ENCODE data around the gene LETM1. TPM values are rescaled to one million over a fixed set of nuclear protein-coding genes. Genes with fewer than 3 reads are reported as not detected.

The LETM1 gene
- total RNA-seq, 1 experiment from 2014 or later: 63.9 TPM

DNA sequence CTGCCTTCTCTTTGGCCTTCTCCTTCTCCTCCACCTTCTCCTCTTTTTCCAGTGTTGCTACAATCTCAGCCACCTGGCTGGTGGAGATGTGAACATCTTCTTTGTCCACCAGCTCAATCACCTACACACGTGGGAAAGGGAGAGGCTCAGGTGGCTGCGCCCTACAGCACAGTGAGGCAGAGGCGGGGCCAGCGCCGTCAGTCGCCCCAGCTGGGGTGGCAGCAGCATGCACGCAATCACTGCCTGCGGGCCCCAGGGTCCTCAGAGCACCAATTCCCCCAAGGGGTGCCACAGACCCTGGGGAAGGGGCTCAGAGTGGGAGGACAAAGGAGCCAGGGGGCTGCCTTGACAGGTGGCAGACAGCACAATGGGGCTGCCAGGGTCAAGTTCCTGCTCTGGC, 41.5 kb downstream of the LETM1 start:
- peaks cover 61% of the 10 kb centered on the region for H3K36me3 Mint-ChIP-seq (ENCODE audit: insufficient read depth, unreplicated experiment)
- H3K4me3 ChIP-seq (ENCODE audit: low read depth, low read length): no peak overlapping the region
- H3K27me3 ChIP-seq (replicated peaks; ENCODE audit: control insufficient read depth, insufficient read depth, low read length): no peaks in the 10 kb centered on the region
- no peaks in the 10 kb centered on the region for H3K27me3 Mint-ChIP-seq (ENCODE audit: insufficient read depth, unreplicated experiment)
- TF ChIP-seq, protein P1, sequence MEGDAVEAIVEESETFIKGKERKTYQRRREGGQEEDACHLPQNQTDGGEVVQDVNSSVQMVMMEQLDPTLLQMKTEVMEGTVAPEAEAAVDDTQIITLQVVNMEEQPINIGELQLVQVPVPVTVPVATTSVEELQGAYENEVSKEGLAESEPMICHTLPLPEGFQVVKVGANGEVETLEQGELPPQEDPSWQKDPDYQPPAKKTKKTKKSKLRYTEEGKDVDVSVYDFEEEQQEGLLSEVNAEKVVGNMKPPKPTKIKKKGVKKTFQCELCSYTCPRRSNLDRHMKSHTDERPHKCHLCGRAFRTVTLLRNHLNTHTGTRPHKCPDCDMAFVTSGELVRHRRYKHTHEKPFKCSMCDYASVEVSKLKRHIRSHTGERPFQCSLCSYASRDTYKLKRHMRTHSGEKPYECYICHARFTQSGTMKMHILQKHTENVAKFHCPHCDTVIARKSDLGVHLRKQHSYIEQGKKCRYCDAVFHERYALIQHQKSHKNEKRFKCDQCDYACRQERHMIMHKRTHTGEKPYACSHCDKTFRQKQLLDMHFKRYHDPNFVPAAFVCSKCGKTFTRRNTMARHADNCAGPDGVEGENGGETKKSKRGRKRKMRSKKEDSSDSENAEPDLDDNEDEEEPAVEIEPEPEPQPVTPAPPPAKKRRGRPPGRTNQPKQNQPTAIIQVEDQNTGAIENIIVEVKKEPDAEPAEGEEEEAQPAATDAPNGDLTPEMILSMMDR (IDR thresholded peaks at IDR 0.05; ENCODE audit: insufficient read depth in 1 of 2, low read depth in 1 of 2, low read length in 1 of 2, severe bottlenecking in 1 of 2, unreplicated experiment in 1 of 2): no peak
- peaks cover 1% of the 10 kb centered on the region for H3K36me3 ChIP-seq (ENCODE audit: control insufficient read depth, insufficient read depth, low read length)
- no peaks in the 10 kb centered on the region for H3K9me3 ChIP-seq
- DNase-seq: no peak
- no peak overlapping the region for H3K27ac Mint-ChIP-seq (ENCODE audit: unreplicated experiment)
- no peaks in the 10 kb centered on the region for H3K9me3 Mint-ChIP-seq (ENCODE audit: unreplicated experiment)
- ChIA-PET CTCF (interaction anchor here (0.9 kb wide), 1 partner anchor 66 kb away, joined by 3 read pairs; no protein-coding TSS in a partner anchor), POLR2A (no interaction called here)
- peaks cover 4% of the 10 kb centered on the region; the same call in 1 of the 2 replicates for H3K4me1 ChIP-seq
- H3K4me1 Mint-ChIP-seq (ENCODE audit: low read depth, unreplicated experiment): no peaks in the 10 kb centered on the region
- intact Hi-C loops (cut with micrococcal nuclease; ENCODE audit: unreplicated experiment): no loop called here
- BruUV-seq (replicated peaks): no TSS peak
- no peak overlapping the region for H3K4me3 Mint-ChIP-seq (ENCODE audit: unreplicated experiment)

DNA sequence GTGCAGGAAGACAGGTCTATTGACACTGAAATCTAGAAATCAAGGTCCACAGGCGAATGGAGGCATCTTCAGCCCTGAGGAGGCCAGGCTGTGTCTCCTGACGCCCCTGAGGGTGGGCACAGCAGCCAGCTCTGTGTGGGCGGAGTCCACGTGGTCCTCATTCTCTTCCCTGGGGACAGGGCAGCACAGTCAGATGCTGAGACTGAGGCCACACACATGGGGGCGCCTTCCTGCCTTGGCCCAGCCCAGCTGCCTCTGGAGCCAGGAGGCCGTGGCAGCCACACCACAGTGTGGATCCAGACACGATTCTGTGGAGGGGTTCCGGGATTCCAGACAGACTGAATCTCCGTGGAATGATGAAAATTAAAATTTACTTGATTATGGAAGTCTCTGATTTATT, 42.0 kb downstream of the LETM1 start:
- no TSS peak for BruUV-seq (replicated peaks)

DNA sequence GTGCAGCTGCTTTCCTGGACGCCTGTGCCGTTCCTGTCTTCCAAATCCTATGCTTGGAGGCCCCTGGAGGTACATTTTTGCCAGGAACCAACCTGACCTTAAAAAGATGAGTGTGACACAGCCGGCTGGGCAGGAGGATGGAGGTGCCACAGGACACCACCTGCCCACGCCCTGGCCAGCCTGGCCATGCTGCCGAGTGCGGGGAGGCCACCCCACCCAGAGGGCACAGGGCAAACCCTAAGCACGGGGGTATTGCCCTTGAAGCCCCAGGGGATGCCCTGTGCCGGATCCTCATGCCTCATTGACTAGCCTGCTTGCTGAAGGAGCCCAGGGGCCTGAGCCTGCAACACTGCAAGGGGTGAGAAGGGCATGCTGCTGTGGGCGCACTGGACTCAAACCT, 42.7 kb downstream of the LETM1 start:
- ChIA-PET POLR2A (no interaction called here), CTCF (interaction anchor here (1.0 to 1.2 kb wide), 3 partner anchors 13 to 86 kb away, joined by 4 to 8 read pairs (median 5); no protein-coding TSS in a partner anchor)
- Mint-ChIP-seq H3K9me3 (ENCODE audit: unreplicated experiment) (no peaks in the 10 kb centered on the region), H3K36me3 (ENCODE audit: insufficient read depth, unreplicated experiment) (peaks cover 50% of the 10 kb centered on the region), H3K4me3 (ENCODE audit: unreplicated experiment) (no peak overlapping the region), H3K4me1 (ENCODE audit: low read depth, unreplicated experiment) (no peaks in the 10 kb centered on the region), H3K27ac (ENCODE audit: unreplicated experiment) (no peak overlapping the region), H3K27me3 (ENCODE audit: insufficient read depth, unreplicated experiment) (no peaks in the 10 kb centered on the region)
- DNase-seq: no peak
- Histone ChIP-seq H3K4me1 (peaks cover 4% of the 10 kb centered on the region; the same call in 1 of the 2 replicates), H3K27me3 (replicated peaks; ENCODE audit: control insufficient read depth, insufficient read depth, low read length) (no peaks in the 10 kb centered on the region), H3K36me3 (ENCODE audit: control insufficient read depth, insufficient read depth, low read length) (peaks cover 1% of the 10 kb centered on the region), H3K4me3 (ENCODE audit: low read depth, low read length) (no peak overlapping the region), H3K9me3 (no peaks in the 10 kb centered on the region)
- no TSS peak for BruUV-seq (replicated peaks)
- intact Hi-C loops (cut with micrococcal nuclease; ENCODE audit: unreplicated experiment): no loop called here
- TF ChIP-seq, protein P1 (IDR thresholded peaks at IDR 0.05; ENCODE audit: insufficient read depth in 1 of 2, low read depth in 1 of 2, low read length in 1 of 2, severe bottlenecking in 1 of 2, unreplicated experiment in 1 of 2): no peak

More for the DNA sequence above, 42.0 kb downstream of the LETM1 start:
- Mint-ChIP-seq H3K36me3 (ENCODE audit: insufficient read depth, unreplicated experiment) (peaks cover 56% of the 10 kb centered on the region), H3K4me3 (ENCODE audit: unreplicated experiment) (no peak overlapping the region), H3K27me3 (ENCODE audit: insufficient read depth, unreplicated experiment) (no peaks in the 10 kb centered on the region), H3K27ac (ENCODE audit: unreplicated experiment) (no peak overlapping the region), H3K9me3 (ENCODE audit: unreplicated experiment) (no peaks in the 10 kb centered on the region), H3K4me1 (ENCODE audit: low read depth, unreplicated experiment) (no peaks in the 10 kb centered on the region)
- no peak for DNase-seq
- Histone ChIP-seq H3K9me3 (no peaks in the 10 kb centered on the region), H3K4me1 (peaks cover 4% of the 10 kb centered on the region; the same call in 1 of the 2 replicates), H3K27me3 (replicated peaks; ENCODE audit: control insufficient read depth, insufficient read depth, low read length) (no peaks in the 10 kb centered on the region), H3K4me3 (ENCODE audit: low read depth, low read length) (no peak overlapping the region), H3K36me3 (ENCODE audit: control insufficient read depth, insufficient read depth, low read length) (peaks cover 1% of the 10 kb centered on the region)
- intact Hi-C loops (cut with micrococcal nuclease; ENCODE audit: unreplicated experiment): no loop called here
- TF ChIP-seq, protein P1 (IDR thresholded peaks at IDR 0.05; ENCODE audit: insufficient read depth in 1 of 2, low read depth in 1 of 2, low read length in 1 of 2, severe bottlenecking in 1 of 2, unreplicated experiment in 1 of 2): no peak
- POLR2A ChIA-PET: no interaction called here
- CTCF ChIA-PET: interaction anchor here (0.9 to 1.2 kb wide), 2 partner anchors 14 to 66 kb away, joined by 3 to 4 read pairs; no protein-coding TSS in a partner anchor
